WTC11 (cell line): Measurements from ENCODE around the gene COL27A1. TPM values are rescaled to one million over a fixed set of nuclear protein-coding genes. Genes with fewer than 3 reads are reported as not detected.

Source experiments
- ATAC-seq: fragments of 200-7000 bp; cut with Tn5 transposase; 2 replicates; pipeline ENCODE4 v1.10.0; 2021; ENCODE audit warnings: mild to moderate bottlenecking, moderate library complexity
- CTCF ChIA-PET: fragments of 300-600 bp; sonication (Branson Sonifier 250); formaldehyde crosslinking; loops from one replicate; lab custom pipeline; 2021; ENCODE audit warnings: antibody characterized with exemption; lab: Charles Lee
- POLR2A ChIA-PET: fragments of 350-600 bp; sonication (Branson Sonifier 250); formaldehyde crosslinking; loops from one replicate; lab custom pipeline; 2021; ENCODE audit warnings: antibody characterized with exemption; lab: Charles Lee
- DNase-seq: peaks from one replicate; pipeline ENCODE4 v3.0.0; 2021; ENCODE audit warnings: low spot score
- H3K27ac Mint-ChIP-seq: 2 replicates; pipeline ENCODE4 v1.8.0; 2021; ENCODE audit warnings: mixed read lengths
- H3K27me3 Mint-ChIP-seq: 2 replicates; pipeline ENCODE4 v1.8.0; 2021; ENCODE audit warnings: low read depth, mild to moderate bottlenecking, moderate library complexity, mixed read lengths
- H3K36me3 Mint-ChIP-seq: 2 replicates; pipeline ENCODE4 v1.8.0; 2021; ENCODE audit warnings: mixed read lengths
- H3K4me1 Mint-ChIP-seq: 2 replicates; pipeline ENCODE4 v1.8.0; 2022; ENCODE audit warnings: mixed read lengths
- H3K4me3 Mint-ChIP-seq: 2 replicates; pipeline ENCODE4 v1.8.0; 2021; ENCODE audit warnings: mild to moderate bottlenecking, moderate library complexity, mixed read lengths
- H3K9me3 Mint-ChIP-seq: 2 replicates; pipeline ENCODE4 v1.8.0; 2021; ENCODE audit warnings: mixed read lengths
- ATF1 ChIP-seq: sonication (generic); formaldehyde crosslinking; IDR thresholded peaks from 2 replicates; pipeline ENCODE4 v1.8.1; 2023; ENCODE audit warnings: mild to moderate bottlenecking, moderate library complexity, missing genetic modification reagents
- FOXK1 ChIP-seq: sonication (generic); formaldehyde crosslinking; IDR thresholded peaks from 2 replicates; pipeline ENCODE4 v1.8.0; 2022; ENCODE audit warnings: mild to moderate bottlenecking, moderate library complexity, missing genetic modification reagents
- JAZF1 ChIP-seq: fragments of 250-450 bp; sonication (Bioruptor Pico); IDR thresholded peaks from 2 replicates; pipeline ENCODE4 v1.9.0; 2021; ENCODE audit warnings: moderate library complexity, mild to moderate bottlenecking, inconsistent platforms
- JUN ChIP-seq: sonication (generic); formaldehyde crosslinking; IDR thresholded peaks from 2 replicates; pipeline ENCODE4 v1.8.0; 2023; ENCODE audit warnings: mild to moderate bottlenecking, missing genetic modification reagents
- MXD4 ChIP-seq: fragments of 250-450 bp; sonication (Bioruptor Pico); IDR thresholded peaks from 2 replicates; pipeline ENCODE4 v1.8.0; 2021; ENCODE audit warnings: mild to moderate bottlenecking, moderate library complexity, borderline replicate concordance
- NR3C1 ChIP-seq: sonication (generic); formaldehyde crosslinking; conservative IDR thresholded peaks from 2 replicates; pipeline ENCODE4 v1.8.1; 2023; ENCODE audit warnings: low read depth, mild to moderate bottlenecking, missing genetic modification reagents
- RELA ChIP-seq: sonication (generic); formaldehyde crosslinking; IDR thresholded peaks from 2 replicates; pipeline ENCODE4 v1.8.1; 2022; ENCODE audit warnings: missing genetic modification reagents, mild to moderate bottlenecking, borderline replicate concordance
- SMAD3 ChIP-seq: sonication (generic); formaldehyde crosslinking; IDR thresholded peaks from 2 replicates; pipeline ENCODE4 v1.8.0; 2022; ENCODE audit warnings: missing genetic modification reagents, mild to moderate bottlenecking, borderline replicate concordance
- SMAD4 ChIP-seq: sonication (generic); formaldehyde crosslinking; IDR thresholded peaks from 2 replicates; pipeline ENCODE4 v1.8.0; 2022; ENCODE audit warnings: mild to moderate bottlenecking, missing genetic modification reagents
- TEAD4 ChIP-seq: sonication (generic); formaldehyde crosslinking; IDR thresholded peaks from 2 replicates; pipeline ENCODE4 v1.8.0; 2022; ENCODE audit warnings: mild to moderate bottlenecking, missing genetic modification reagents
- ZBTB21 ChIP-seq: sonication (generic); formaldehyde crosslinking; IDR thresholded peaks from 2 replicates; pipeline ENCODE4 v1.8.1; 2023; ENCODE audit warnings: mild to moderate bottlenecking, missing genetic modification reagents, borderline replicate concordance
- ZNF219 ChIP-seq: sonication (generic); formaldehyde crosslinking; IDR thresholded peaks from 2 replicates; pipeline ENCODE4 v1.8.0; 2023; ENCODE audit warnings: missing genetic modification reagents, mild to moderate bottlenecking, borderline replicate concordance
- total RNA-seq: library from RNA; stranded (reverse); gene quantifications from 3 replicates; pipeline ENCODE4 v1.2.3, GENCODE V29; 2021
- TF ChIP-seq, protein P1 (sequence below): fragments of 250-450 bp; sonication (Bioruptor Pico); IDR thresholded peaks from 2 replicates; pipeline ENCODE4 v1.9.0; 2021; ENCODE audit warnings: mild to moderate bottlenecking
- TF ChIP-seq, protein P2 (sequence below): sonication (generic); formaldehyde crosslinking; IDR thresholded peaks from 2 replicates; pipeline ENCODE4 v1.8.1; 2022; ENCODE audit warnings: low read depth, mild to moderate bottlenecking, moderate library complexity, missing genetic modification reagents, borderline replicate concordance
- TF ChIP-seq, protein P3 (sequence below): sonication (generic); formaldehyde crosslinking; IDR thresholded peaks from 2 replicates; pipeline ENCODE4 v1.8.1; 2023; ENCODE audit warnings: mild to moderate bottlenecking, missing genetic modification reagents, moderate library complexity
- TF ChIP-seq, protein P4 (sequence below): fragments of 250-450 bp; sonication (Bioruptor Pico); conservative IDR thresholded peaks from 2 replicates; pipeline ENCODE4 v1.9.0; 2021; ENCODE audit warnings: mild to moderate bottlenecking
- TF ChIP-seq, protein P5 (sequence below): sonication (generic); formaldehyde crosslinking; IDR thresholded peaks from 2 replicates; pipeline ENCODE4 v1.8.1; 2022; ENCODE audit warnings: missing genetic modification reagents, borderline replicate concordance
- TF ChIP-seq, protein P6 (sequence below): sonication (generic); formaldehyde crosslinking; IDR thresholded peaks from 2 replicates; pipeline ENCODE4 v1.8.0; 2022; ENCODE audit warnings: missing genetic modification reagents

COL27A1 gene
- total RNA-seq, 1 experiment from 2014 or later, result 47.5 TPM

DNA sequence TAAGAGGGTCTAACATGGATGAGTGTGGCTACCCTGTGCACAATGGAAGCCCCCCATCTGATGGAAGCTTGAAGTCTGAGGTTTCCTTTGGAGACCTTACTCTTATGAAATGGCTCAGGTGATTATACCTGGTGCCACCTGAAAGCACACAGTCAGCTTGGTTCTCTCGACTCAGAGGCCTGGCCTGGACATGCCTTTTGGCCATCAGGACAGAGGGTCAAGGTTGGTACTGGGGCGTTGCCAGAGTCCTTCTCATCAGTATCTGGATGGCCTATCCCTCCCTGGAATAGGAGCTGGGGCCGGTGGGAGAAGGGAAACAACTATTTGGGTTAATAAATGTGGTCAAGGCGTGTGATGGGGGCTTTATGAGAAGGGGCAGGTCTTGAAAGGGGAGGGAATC is 48.9 kb downstream of the COL27A1 start:
- TF ChIP-seq, protein P1, sequence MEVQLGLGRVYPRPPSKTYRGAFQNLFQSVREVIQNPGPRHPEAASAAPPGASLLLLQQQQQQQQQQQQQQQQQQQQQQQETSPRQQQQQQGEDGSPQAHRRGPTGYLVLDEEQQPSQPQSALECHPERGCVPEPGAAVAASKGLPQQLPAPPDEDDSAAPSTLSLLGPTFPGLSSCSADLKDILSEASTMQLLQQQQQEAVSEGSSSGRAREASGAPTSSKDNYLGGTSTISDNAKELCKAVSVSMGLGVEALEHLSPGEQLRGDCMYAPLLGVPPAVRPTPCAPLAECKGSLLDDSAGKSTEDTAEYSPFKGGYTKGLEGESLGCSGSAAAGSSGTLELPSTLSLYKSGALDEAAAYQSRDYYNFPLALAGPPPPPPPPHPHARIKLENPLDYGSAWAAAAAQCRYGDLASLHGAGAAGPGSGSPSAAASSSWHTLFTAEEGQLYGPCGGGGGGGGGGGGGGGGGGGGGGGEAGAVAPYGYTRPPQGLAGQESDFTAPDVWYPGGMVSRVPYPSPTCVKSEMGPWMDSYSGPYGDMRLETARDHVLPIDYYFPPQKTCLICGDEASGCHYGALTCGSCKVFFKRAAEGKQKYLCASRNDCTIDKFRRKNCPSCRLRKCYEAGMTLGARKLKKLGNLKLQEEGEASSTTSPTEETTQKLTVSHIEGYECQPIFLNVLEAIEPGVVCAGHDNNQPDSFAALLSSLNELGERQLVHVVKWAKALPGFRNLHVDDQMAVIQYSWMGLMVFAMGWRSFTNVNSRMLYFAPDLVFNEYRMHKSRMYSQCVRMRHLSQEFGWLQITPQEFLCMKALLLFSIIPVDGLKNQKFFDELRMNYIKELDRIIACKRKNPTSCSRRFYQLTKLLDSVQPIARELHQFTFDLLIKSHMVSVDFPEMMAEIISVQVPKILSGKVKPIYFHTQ (CRISPR knock-in tag), result no peak
- TF ChIP-seq MXD4 (no peak), FOXK1 (CRISPR knock-in tag) (no peak)
- H3K9me3 Mint-ChIP-seq, result no peaks in the 10 kb centered on the region

DNA sequence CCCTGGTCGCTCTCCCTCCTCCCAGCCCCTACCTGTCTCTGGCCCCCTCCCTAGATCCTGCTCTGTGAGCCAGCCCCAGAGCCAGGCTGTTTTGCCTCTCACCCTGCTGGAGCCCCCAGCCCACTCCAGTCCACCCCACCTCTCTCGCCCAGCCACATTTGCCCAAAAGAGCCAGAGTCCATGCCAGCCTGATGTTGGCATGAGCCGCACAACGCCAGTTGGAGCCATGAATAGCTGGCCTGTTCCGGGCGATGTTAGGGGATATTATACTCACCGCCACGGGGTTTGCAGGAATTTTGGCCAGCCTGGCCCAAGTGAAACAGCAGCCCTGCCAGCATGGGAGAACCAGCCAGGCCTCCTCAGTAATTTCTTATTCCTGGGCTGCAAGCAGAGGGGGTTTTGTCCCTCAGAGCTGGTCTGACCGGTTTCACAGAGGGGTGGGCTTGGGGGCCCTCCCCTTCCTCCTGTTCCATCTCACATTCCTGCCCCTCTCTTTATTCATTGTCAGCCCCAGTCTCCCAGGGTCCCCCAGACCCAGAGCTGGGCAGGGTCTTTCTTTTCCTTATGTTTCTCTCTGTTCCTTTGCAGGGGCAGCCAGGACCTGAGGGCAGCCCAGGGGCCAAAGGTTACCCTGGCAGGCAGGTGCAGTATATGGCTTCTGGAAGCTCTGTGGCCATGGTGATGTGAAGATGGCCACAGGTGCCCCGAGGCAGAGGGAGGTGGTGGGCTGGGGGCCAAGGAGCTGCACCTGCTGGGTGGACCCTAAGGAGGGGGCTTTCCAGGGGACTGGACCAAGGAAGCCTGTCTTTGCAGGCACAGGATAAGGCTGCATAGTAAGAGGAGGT is 50.1 kb downstream of the COL27A1 start:
- Mint-ChIP-seq H3K4me3 (no peak overlapping the region), H3K4me1 (peaks cover 9% of the 10 kb centered on the region), H3K27ac (no peak overlapping the region), H3K36me3 (peaks cover 5% of the 10 kb centered on the region; the same call in 1 of the 2 replicates), H3K27me3 (no peaks in the 10 kb centered on the region), H3K9me3 (no peaks in the 10 kb centered on the region)
- ATAC-seq (peak; percentile 23; the same call in 1 of the 2 replicates), DNase-seq (no peak)
- TF ChIP-seq SMAD3 (no peak), NR3C1 (CRISPR knock-in tag) (no peak), JUN (CRISPR knock-in tag) (no peak), ZNF219 (no peak), RELA (CRISPR knock-in tag) (no peak), ATF1 (CRISPR knock-in tag) (no peak), FOXK1 (CRISPR knock-in tag) (no peak), JAZF1 (CRISPR knock-in tag) (no peak), SMAD4 (CRISPR knock-in tag) (no peak), TEAD4 (CRISPR knock-in tag) (no peak), ZBTB21 (CRISPR knock-in tag) (no peak)
- TF ChIP-seq, protein P2, sequence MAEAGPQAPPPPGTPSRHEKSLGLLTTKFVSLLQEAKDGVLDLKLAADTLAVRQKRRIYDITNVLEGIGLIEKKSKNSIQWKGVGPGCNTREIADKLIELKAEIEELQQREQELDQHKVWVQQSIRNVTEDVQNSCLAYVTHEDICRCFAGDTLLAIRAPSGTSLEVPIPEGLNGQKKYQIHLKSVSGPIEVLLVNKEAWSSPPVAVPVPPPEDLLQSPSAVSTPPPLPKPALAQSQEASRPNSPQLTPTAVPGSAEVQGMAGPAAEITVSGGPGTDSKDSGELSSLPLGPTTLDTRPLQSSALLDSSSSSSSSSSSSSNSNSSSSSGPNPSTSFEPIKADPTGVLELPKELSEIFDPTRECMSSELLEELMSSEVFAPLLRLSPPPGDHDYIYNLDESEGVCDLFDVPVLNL (CRISPR knock-in tag), result no peak
- TF ChIP-seq, protein P3, sequence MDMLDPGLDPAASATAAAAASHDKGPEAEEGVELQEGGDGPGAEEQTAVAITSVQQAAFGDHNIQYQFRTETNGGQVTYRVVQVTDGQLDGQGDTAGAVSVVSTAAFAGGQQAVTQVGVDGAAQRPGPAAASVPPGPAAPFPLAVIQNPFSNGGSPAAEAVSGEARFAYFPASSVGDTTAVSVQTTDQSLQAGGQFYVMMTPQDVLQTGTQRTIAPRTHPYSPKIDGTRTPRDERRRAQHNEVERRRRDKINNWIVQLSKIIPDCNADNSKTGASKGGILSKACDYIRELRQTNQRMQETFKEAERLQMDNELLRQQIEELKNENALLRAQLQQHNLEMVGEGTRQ (CRISPR knock-in tag), result no peak
- TF ChIP-seq, protein P4, sequence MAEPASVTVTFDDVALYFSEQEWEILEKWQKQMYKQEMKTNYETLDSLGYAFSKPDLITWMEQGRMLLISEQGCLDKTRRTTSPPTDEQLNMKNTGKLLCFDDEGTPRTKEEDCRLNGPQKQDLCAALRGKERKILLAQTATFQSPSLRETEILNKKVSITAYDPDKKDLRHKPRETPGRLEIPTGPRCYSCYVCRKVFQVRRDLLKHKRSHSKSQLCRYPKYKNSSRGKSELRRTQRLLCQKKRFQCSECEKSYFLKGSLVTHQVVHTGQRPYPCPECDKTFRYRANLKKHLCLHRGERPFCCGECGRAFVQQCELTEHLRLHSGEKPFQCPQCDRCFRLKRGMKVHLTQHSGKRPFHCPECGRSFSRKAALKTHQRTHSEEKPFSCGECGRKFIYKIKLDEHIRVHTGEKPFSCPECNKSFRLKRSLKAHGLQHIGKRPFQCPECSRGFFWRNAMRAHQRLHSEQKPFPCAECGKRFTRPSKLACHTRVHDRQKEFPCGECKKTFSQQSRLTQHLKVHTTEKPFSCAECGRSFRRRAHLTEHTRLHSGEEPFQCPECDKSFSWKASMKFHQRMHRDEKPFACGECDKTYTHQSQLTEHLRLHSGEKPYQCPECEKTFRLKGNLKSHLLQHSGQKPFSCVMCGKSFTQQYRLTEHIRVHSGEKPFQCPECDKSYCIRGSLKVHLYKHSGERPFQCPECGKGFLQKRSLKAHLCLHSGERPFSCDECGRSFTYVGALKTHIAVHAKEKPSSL (CRISPR knock-in tag), result no peak
- TF ChIP-seq, protein P5, sequence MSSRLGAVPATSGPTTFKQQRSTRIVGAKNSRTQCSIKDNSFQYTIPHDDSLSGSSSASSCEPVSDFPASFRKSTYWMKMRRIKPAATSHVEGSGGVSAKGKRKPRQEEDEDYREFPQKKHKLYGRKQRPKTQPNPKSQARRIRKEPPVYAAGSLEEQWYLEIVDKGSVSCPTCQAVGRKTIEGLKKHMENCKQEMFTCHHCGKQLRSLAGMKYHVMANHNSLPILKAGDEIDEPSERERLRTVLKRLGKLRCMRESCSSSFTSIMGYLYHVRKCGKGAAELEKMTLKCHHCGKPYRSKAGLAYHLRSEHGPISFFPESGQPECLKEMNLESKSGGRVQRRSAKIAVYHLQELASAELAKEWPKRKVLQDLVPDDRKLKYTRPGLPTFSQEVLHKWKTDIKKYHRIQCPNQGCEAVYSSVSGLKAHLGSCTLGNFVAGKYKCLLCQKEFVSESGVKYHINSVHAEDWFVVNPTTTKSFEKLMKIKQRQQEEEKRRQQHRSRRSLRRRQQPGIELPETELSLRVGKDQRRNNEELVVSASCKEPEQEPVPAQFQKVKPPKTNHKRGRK, result no peak
- TF ChIP-seq, protein P6, sequence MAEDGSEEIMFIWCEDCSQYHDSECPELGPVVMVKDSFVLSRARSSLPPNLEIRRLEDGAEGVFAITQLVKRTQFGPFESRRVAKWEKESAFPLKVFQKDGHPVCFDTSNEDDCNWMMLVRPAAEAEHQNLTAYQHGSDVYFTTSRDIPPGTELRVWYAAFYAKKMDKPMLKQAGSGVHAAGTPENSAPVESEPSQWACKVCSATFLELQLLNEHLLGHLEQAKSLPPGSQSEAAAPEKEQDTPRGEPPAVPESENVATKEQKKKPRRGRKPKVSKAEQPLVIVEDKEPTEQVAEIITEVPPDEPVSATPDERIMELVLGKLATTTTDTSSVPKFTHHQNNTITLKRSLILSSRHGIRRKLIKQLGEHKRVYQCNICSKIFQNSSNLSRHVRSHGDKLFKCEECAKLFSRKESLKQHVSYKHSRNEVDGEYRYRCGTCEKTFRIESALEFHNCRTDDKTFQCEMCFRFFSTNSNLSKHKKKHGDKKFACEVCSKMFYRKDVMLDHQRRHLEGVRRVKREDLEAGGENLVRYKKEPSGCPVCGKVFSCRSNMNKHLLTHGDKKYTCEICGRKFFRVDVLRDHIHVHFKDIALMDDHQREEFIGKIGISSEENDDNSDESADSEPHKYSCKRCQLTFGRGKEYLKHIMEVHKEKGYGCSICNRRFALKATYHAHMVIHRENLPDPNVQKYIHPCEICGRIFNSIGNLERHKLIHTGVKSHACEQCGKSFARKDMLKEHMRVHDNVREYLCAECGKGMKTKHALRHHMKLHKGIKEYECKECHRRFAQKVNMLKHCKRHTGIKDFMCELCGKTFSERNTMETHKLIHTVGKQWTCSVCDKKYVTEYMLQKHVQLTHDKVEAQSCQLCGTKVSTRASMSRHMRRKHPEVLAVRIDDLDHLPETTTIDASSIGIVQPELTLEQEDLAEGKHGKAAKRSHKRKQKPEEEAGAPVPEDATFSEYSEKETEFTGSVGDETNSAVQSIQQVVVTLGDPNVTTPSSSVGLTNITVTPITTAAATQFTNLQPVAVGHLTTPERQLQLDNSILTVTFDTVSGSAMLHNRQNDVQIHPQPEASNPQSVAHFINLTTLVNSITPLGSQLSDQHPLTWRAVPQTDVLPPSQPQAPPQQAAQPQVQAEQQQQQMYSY (CRISPR knock-in tag), result no peak
- ChIA-PET CTCF (interaction anchor here (2.9 kb wide), 1 partner anchor 97 kb away, joined by 16 read pairs; no protein-coding TSS in a partner anchor), POLR2A (no interaction called here)

More for the DNA sequence above, 48.9 kb downstream of the COL27A1 start:
- peaks cover 5% of the 10 kb centered on the region; the same call in 1 of the 2 replicates for H3K36me3 Mint-ChIP-seq
- DNase-seq (no peak), ATAC-seq (no peak)
- ChIA-PET POLR2A (no interaction called here), CTCF (interaction anchor here (0.7 to 1.2 kb wide), 3 partner anchors 49 to 122 kb away, joined by 3 read pairs; partner anchors contain the start of gene COL27A1)
- no peak overlapping the region for H3K27ac Mint-ChIP-seq
- H3K27me3 Mint-ChIP-seq, result no peaks in the 10 kb centered on the region
- H3K4me1 Mint-ChIP-seq, result peaks cover 9% of the 10 kb centered on the region
- no peak overlapping the region for H3K4me3 Mint-ChIP-seq
